Testis (tissue), 3 donors: Measurements from ENCODE around the gene DIDO1. TPM values are rescaled to one million over a fixed set of nuclear protein-coding genes. Genes with fewer than 3 reads are reported as not detected.

Experiments
- DNase-seq: peaks from one replicate; pipeline ENCODE4 v3.0.0-alpha.2; 2019
- H3K27ac ChIP-seq, 2 donors: fragments of 200-600 bp; sonication (generic); one replicate each; pipeline ENCODE4 v1.5.1; 2019
- H3K27me3 ChIP-seq: fragments of 200-600 bp; sonication (generic); one replicate; pipeline ENCODE4 v1.5.1; 2019
- H3K36me3 ChIP-seq: fragments of 200-600 bp; sonication (generic); one replicate; pipeline ENCODE4 v1.5.1; 2017; ENCODE audit warnings: low read depth; ENCODE audit errors: missing control alignments
- H3K4me1 ChIP-seq: fragments of 200-600 bp; sonication (generic); one replicate; pipeline ENCODE4 v1.5.1; 2019
- H3K4me3 ChIP-seq, 2 donors: fragments of 200-600 bp; sonication (generic); one replicate each; pipeline ENCODE4 v1.5.1; 2017 to 2019
- H3K9me3 ChIP-seq: fragments of 200-600 bp; sonication (generic); one replicate; pipeline ENCODE4 v1.5.1; 2017
- CTCF ChIP-seq, 3 experiments: fragments of 450-650 bp in 2 of 3; fragments of 200-600 bp in 1 of 3; sonication (generic) in 1 of 3; IDR thresholded peaks; one replicate each; pipeline ENCODE4 v1.5.1; 2016 to 2019; ENCODE audit warnings: antibody characterized with exemption in 3 of 3, mild to moderate bottlenecking in 2 of 3, moderate library complexity in 1 of 3
- POLR2A ChIP-seq: fragments of 450-650 bp; IDR thresholded peaks from one replicate; pipeline ENCODE4 v1.6.1; 2017; ENCODE audit warnings: antibody characterized with exemption, mild to moderate bottlenecking, moderate library complexity
- WGBS, 2 donors: methylation state at CpG; one replicate each; pipeline ENCODE4 v1.1.5; 2018; 5-methylcytosine and 5-hydroxymethylcytosine counted together
- intact Hi-C: fragments of 100-400 bp; cut with DNase I; formaldehyde crosslinking; loops from one replicate; pipeline ENCODE4 v1.15.1; 2023; ENCODE audit warnings: low total_unique reads
- polyA plus RNA-seq: library from polyadenylated mRNA; stranded (reverse); fragments of 350-450 nt; fragmentation: Illumina TruSeq; extraction: RNeasy Lipid Tissue Mini Kit (QIAGEN cat#74804); gene quantifications from one replicate; pipeline ENCODE4 v1.2.3, GENCODE V29; 2014; ENCODE audit warnings: low read depth, low replicate concordance; ENCODE audit not compliant: insufficient read depth
- total RNA-seq, 2 donors: library from RNA; depleted of rRNA; stranded (reverse); fragments of >200 nt; gene quantifications; one replicate each; pipeline ENCODE4 v1.2.3, GENCODE V29; 2016

The DIDO1 gene
- total and polyA plus RNA-seq, 3 donors from 2014 or later, result 50.5 to 99.7 (median 98.6) TPM

- intact Hi-C loops, result no loop called here
- Histone ChIP-seq H3K4me1 (no peaks in the 10 kb centered on the region), H3K9me3 (no peaks in the 10 kb centered on the region), H3K4me3 (no peak overlapping the region), H3K27me3 (no peaks in the 10 kb centered on the region), H3K36me3 (no peaks in the 10 kb centered on the region), H3K27ac (no peak overlapping the region)
- DNase-seq, result no peak
- WGBS, 2 donors, result 89 to 96% methylated on average over 8 of the region's 8 CpGs
- TF ChIP-seq POLR2A (no peak), CTCF (IDR thresholded peaks at IDR 0.05) (no peak)
Measured at GRCh38 chr20:62837790-62838127, 88.5 kb downstream of the DIDO1 start.

DNA sequence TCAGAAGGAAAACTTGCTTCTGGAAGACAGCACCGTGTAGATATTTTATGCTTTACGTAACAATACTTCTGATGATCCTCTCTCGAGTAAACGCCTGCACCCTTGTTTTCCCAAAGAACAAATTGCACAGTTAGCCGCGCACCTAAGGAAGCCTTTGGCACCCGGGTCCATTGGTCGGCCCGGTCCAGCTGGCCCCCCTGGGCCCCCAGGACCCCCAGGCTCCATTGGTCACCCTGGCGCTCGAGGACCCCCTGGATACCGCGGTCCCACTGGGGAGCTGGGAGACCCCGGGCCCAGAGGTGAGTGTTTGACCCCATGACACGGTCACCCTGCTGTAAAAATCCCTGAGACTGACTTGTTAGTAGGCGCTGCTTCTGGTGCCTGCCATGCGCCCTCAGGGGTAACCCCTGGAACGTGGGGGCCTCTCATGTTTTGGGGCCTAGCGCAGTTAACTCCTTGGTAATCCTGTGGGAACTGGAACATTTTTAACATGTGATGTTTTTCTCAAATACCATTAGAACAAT is 89.3 kb downstream of the DIDO1 start:
- intact Hi-C loops, result no loop called here
- WGBS, 2 donors, result 86 to 93% methylated on average over 12 to 19 of the region's 19 CpGs
- TF ChIP-seq CTCF (IDR thresholded peaks at IDR 0.05) (no peak), POLR2A (no peak)

DNA sequence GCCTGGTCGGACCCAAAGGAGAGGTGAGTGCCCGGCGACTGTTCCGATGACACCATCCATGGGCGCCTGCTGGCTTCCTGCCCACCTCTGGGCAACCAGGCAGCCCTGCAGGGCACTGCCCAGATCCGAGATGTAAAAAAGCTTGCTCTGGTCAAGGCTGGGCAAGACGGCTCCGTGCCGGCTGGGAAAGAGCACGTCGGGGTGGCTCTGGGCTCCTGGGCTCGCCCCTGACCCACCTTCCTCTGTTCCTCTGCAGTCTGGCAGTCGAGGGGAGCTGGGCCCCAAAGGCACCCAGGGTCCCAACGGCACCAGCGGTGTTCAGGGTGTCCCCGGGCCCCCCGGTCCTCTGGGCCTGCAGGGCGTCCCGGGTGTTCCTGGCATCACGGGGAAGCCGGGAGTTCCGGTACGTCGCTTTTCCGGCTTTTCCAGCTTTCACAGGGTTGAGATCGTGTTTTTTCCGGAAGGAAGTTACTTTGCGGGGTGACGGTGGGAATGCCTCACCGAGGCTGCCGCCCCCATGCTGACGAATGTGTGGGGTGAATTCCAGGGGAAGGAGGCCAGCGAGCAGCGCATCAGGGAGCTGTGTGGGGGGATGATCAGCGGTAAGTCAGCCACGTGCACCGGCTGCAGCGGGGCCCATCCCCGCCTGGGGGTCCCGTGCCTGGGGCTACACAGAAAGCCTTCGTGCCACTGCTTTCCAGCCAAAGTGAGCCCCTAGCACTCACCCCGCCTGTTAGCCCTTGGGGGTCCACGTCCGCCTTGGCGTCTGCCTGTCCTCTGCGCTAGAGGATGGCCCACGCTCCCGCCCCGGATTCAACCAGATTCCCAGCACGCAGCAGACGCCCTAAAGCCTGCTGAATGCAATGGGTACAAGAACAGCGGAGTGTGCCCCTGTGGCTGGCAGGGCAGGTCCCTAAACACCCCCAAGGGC is 90.1 kb downstream of the DIDO1 start:
- no peaks in the 10 kb centered on the region for H3K27me3 ChIP-seq
- H3K4me3 ChIP-seq, result no peak overlapping the region
- no peaks in the 10 kb centered on the region for H3K36me3 ChIP-seq
- H3K27ac ChIP-seq, result no peak overlapping the region
- 82 to 84% methylated on average over 35 to 52 of the region's 52 CpGs for WGBS, 2 donors
- TF ChIP-seq CTCF (IDR thresholded peaks at IDR 0.05) (no peak), POLR2A (no peak)
- no peaks in the 10 kb centered on the region for H3K9me3 ChIP-seq
- no peaks in the 10 kb centered on the region for H3K4me1 ChIP-seq
- DNase-seq, result no peak
- intact Hi-C loops, result no loop called here

More for the DNA sequence above, 89.3 kb downstream of the DIDO1 start:
- Histone ChIP-seq H3K4me1 (no peaks in the 10 kb centered on the region), H3K27me3 (no peaks in the 10 kb centered on the region), H3K9me3 (no peaks in the 10 kb centered on the region), H3K27ac (no peak overlapping the region), H3K36me3 (no peaks in the 10 kb centered on the region), H3K4me3 (no peak overlapping the region)
- DNase-seq, result no peak

- Histone ChIP-seq H3K36me3 (no peaks in the 10 kb centered on the region), H3K4me1 (no peaks in the 10 kb centered on the region), H3K27me3 (no peaks in the 10 kb centered on the region), H3K9me3 (no peaks in the 10 kb centered on the region), H3K4me3 (no peak overlapping the region), H3K27ac (no peak overlapping the region)
- TF ChIP-seq POLR2A, result no peak
- TF ChIP-seq CTCF (IDR thresholded peaks at IDR 0.05), result no peak
- no peak for DNase-seq
- intact Hi-C loops, result no loop called here
- 91% methylated on average over 24 of the region's 24 CpGs for WGBS, 2 donors
Measured at GRCh38 chr20:62834967-62835730, 91.2 kb downstream of the DIDO1 start.
